ENCODE data around the gene ITPR3. TPM values are rescaled to one million over a fixed set of nuclear protein-coding genes. Genes with fewer than 3 reads are reported as not detected.

Gene ITPR3
- total RNA-seq, 2 donors from 2014 or later: 29.6 to 33.3 TPM

- Mint-ChIP-seq H3K4me3 (no peak overlapping the region), H3K4me1 (peaks cover 5% of the 10 kb centered on the region), H3K27me3 (ENCODE audit: insufficient read depth) (no peaks in the 10 kb centered on the region), H3K36me3 (ENCODE audit: low read depth) (peaks cover 1% of the 10 kb centered on the region), H3K9me3 (no peaks in the 10 kb centered on the region), H3K27ac (no peak overlapping the region)
- DNase-seq: no peak
- no peaks in the 10 kb centered on the region for H3K27me3 ChIP-seq (ENCODE audit: control insufficient read depth, insufficient read depth, low read length, poor library complexity, severe bottlenecking)
- no peak overlapping the region for H3K9ac ChIP-seq (ENCODE audit: extremely low read depth, low read length, poor library complexity, severe bottlenecking)
- H3K36me3 ChIP-seq (ENCODE audit: control insufficient read depth, insufficient read depth, low read length): no peaks in the 10 kb centered on the region
- H3K4me3 ChIP-seq (ENCODE audit: low read length): no peak overlapping the region
- TF ChIP-seq CTCF (conservative IDR thresholded peaks at IDR 0.05): no peak
- 90% methylated on average over 3 to 5 of the region's 5 CpGs for WGBS, 2 experiments (ENCODE audit: insufficient coverage in 1 of 2, insufficient read length in 1 of 2)
- H3K4me1 ChIP-seq (ENCODE audit: control insufficient read depth, insufficient read depth, low read length): no peaks in the 10 kb centered on the region
- H3K27ac ChIP-seq (ENCODE audit: low read depth, low read length): no peak overlapping the region
- no peaks in the 10 kb centered on the region for H3K9me3 ChIP-seq (ENCODE audit: control insufficient read depth, low read length)
Observed at GRCh38 chr6:33654831-33655554, 33.9 kb downstream of the ITPR3 start.

GRCh38 chr6:33656844-33657243 lies 35.7 kb downstream of the ITPR3 start:
- Mint-ChIP-seq H3K4me1 (peaks cover 5% of the 10 kb centered on the region), H3K27ac (peak overlapping the region; percentile 61), H3K4me3 (no peak overlapping the region), H3K9me3 (no peaks in the 10 kb centered on the region), H3K36me3 (ENCODE audit: low read depth) (no peaks in the 10 kb centered on the region), H3K27me3 (ENCODE audit: insufficient read depth) (no peaks in the 10 kb centered on the region)
- H3K27ac ChIP-seq (ENCODE audit: low read depth, low read length): no peak overlapping the region
- no peaks in the 10 kb centered on the region for H3K27me3 ChIP-seq (ENCODE audit: control insufficient read depth, insufficient read depth, low read length, poor library complexity, severe bottlenecking)
- no peak overlapping the region for H3K9ac ChIP-seq (ENCODE audit: extremely low read depth, low read length, poor library complexity, severe bottlenecking)
- H3K36me3 ChIP-seq (ENCODE audit: control insufficient read depth, insufficient read depth, low read length): no peaks in the 10 kb centered on the region
- H3K4me3 ChIP-seq (ENCODE audit: low read length): no peak overlapping the region
- peak; percentile 61 for DNase-seq
- 80 to 82% methylated on average over 2 to 5 of the region's 5 CpGs for WGBS, 2 experiments (ENCODE audit: insufficient coverage in 1 of 2, insufficient read length in 1 of 2)
- H3K4me1 ChIP-seq (ENCODE audit: control insufficient read depth, insufficient read depth, low read length): no peaks in the 10 kb centered on the region
- no peak for TF ChIP-seq CTCF (conservative IDR thresholded peaks at IDR 0.05)
- H3K9me3 ChIP-seq (ENCODE audit: control insufficient read depth, low read length): no peaks in the 10 kb centered on the region

GRCh38 chr6:33658982-33659689 lies 38.0 kb downstream of the ITPR3 start:
- Histone ChIP-seq H3K27me3 (ENCODE audit: control insufficient read depth, insufficient read depth, low read length, poor library complexity, severe bottlenecking) (no peaks in the 10 kb centered on the region), H3K27ac (ENCODE audit: low read depth, low read length) (no peak overlapping the region), H3K4me3 (ENCODE audit: low read length) (no peak overlapping the region), H3K9me3 (ENCODE audit: control insufficient read depth, low read length) (no peaks in the 10 kb centered on the region), H3K9ac (ENCODE audit: extremely low read depth, low read length, poor library complexity, severe bottlenecking) (no peak overlapping the region), H3K36me3 (ENCODE audit: control insufficient read depth, insufficient read depth, low read length) (no peaks in the 10 kb centered on the region), H3K4me1 (ENCODE audit: control insufficient read depth, insufficient read depth, low read length) (no peaks in the 10 kb centered on the region)
- Mint-ChIP-seq H3K36me3 (ENCODE audit: low read depth) (no peaks in the 10 kb centered on the region), H3K27ac (peak overlapping the region; percentile 52), H3K4me1 (peaks cover 5% of the 10 kb centered on the region), H3K27me3 (ENCODE audit: insufficient read depth) (no peaks in the 10 kb centered on the region), H3K4me3 (no peak overlapping the region), H3K9me3 (no peaks in the 10 kb centered on the region)
- peak; percentile 57 for DNase-seq
- WGBS, 2 experiments (ENCODE audit: insufficient coverage in 1 of 2, insufficient read length in 1 of 2): 93 to 100% methylated on average over 3 to 16 of the region's 16 CpGs
- TF ChIP-seq CTCF (conservative IDR thresholded peaks at IDR 0.05): no peak

Measured in endodermal cell (in vitro differentiated cells).